Superior temporal gyrus (tissue), 1 donor: Measurements from ENCODE around the gene ADGRB3.
"Not testable (repeated sequence)": the region's sequence is repeated elsewhere in the genome, so short reads cannot be mapped to it uniquely, and the experiment has no call there.

Source experiments
- DNase-seq: peaks from one replicate; pipeline ENCODE4 v3.0.0-alpha.2; 2016; ENCODE audit errors: extremely low spot score

ADGRB3 gene

GRCh38 chr6:69121461-69122406 is 486.7 kb downstream of the ADGRB3 start:
- DNase-seq: not testable (repeated sequence)

- no peak for DNase-seq
These were observed 487.3 kb downstream of the ADGRB3 start for GRCh38 chr6:69122407-69122773.

DNA sequence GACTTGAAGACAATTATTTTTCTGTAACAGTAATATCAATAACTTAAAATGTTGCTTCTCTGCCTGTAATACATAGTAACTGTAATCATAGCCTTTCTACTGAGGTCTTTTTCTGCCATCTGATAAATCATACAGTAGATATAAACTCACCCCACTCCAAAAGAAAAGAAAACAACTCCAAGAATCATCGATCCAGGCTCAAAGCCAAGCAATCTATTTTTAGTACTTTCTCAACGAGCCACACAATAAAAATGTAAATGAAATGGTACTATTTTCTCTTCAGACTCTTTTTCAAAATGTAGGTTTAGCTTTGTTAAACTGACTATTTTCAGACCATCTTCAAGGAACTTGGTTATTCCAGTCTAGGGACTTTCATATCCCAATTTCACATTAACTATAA is 493.3 kb downstream of the ADGRB3 start:
- no peak for DNase-seq

DNA sequence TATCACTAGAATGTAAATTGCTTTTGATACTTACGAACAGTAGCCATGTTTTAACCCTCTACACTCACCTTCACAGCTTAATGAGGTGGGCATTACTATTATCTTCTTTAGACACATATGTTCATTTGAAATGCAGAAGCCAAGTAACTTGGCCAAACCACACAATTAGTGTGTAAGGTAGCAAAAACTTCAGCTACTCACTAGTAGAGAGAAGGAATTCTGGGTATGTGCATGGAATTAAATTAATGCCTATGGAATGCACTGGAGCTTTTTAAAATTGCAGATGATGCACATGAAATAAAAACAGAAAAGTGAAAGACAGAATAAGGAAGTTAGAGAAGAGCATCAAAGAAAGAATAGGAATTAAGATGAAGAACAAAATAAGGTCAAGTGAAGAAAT is 494.0 kb downstream of the ADGRB3 start:
- DNase-seq: no peak

- DNase-seq: no peak
These were observed 500.8 kb downstream of the ADGRB3 start for GRCh38 chr6:69135927-69136326.

DNA sequence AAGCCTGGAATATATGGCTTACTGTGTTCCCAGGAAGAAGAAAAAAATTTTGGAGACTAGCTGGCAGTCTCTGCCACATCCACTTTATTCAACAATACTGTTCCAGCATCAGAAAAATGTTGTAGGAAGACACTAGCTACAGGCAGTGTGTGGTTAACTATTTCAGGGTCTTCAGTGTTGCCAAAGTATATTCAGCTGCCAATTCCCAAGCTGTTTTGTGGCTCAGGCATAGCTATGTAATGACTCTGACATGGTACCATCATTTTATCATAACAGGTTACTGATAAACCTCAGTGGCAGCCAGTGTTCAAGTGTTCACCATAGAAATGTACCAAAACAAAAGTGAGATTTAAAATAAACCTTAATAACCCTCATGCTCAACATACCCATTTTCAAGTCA is 503.1 kb downstream of the ADGRB3 start:
- no peak for DNase-seq

- DNase-seq: no peak
These were observed 503.9 kb downstream of the ADGRB3 start for GRCh38 chr6:69138893-69139494.

- no peak for DNase-seq
These were observed 510.0 kb downstream of the ADGRB3 start for GRCh38 chr6:69145062-69145461.

DNA sequence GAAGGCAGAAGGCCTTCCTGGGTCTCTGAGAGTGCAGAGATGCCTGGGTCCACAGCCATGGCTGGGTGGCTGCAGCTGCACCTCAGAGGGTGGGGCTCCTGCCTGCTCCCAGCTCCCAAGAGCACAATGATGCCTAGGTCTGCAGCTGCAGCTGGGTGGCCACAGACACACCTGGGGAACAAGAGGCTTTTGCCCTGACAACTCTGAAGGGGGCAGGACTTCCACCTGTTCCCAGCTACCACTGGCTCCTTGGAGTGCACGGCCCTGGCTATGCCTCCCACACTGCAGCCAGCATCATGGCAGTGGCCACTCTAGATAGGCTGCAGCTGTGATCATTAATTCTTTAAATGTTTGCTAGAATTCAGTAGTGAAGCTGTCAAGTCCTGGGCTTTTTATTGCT is 511.3 kb downstream of the ADGRB3 start:
- DNase-seq: no peak

- DNase-seq: no peak
These were observed 520.4 kb downstream of the ADGRB3 start for GRCh38 chr6:69155467-69155866.

DNA sequence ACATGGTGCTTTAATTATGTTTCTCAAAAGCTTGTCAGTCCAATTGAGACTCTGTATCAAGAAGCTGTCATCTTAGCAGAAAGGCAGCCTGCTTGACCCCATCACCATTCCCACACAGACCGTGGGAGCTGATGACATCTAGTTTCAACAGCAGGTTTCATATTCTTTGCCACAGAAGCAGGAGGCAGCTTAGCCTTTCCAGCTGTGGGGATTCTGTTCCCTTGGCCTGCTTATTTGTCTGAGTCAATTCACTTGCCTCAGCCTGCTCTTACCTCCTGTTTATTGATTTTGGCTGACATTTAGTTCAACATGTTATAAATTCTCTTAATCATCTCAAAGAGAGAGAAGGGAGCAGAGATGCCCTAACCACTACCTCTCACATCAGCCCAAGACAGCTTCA is 527.7 kb downstream of the ADGRB3 start:
- DNase-seq: no peak

- DNase-seq: no peak
These were observed 529.6 kb downstream of the ADGRB3 start for GRCh38 chr6:69164564-69165229.

DNA sequence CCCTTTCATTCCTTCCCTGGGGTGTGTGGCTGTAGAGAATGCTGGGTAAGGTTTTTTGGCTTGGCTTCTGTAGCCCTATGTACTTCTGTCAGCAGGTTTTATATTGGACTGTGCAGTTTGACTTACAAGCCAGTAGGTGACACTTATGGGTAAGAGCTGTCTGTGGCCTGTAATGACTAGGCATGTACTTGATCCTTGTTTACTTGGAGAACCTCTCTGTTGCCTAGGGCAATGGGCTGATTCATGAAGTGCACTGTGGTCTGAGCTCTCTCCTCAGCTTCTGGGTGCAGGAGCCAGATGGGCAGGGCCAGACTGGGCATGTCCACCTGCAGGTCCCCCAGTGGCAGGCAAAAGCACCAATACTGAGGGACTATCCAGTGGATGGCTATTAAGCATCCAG is 544.6 kb downstream of the ADGRB3 start:
- DNase-seq: no peak

DNA sequence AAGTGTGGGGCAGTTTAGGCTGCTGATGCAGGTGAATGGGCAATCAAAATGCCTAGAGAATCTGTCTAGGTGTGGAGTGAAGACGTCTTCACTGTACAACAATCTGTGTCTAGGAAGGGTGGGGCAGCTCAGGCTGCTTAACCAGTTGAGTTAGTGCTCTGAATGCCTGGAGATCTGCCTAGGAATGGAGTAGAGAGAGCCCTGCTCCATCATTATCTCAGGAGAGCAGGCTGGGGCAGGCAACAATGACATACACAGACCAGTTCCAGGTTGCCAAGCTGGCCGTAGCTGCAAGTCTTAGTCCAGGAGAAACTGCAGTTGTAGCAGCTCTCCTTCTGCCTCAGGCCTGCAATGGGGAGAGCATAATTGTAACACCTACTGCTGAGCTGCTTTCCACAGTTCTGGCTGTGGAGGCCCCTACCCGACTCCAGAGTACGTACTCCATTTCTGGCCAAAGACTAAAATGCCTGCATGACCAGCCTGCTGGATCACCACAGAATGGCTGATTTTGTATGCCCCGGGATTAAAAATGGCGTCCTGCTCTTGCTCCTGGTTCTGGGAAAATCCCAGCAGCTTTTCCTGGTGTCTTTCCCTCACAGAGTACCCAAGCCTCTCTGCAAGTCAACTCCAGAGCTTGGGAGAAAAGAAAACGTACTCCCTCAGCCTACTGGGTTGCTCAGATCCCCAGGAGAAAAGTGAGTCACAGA is 545.4 kb downstream of the ADGRB3 start:
- DNase-seq: no peak

- no peak for DNase-seq
These were observed 546.9 kb downstream of the ADGRB3 start for GRCh38 chr6:69181964-69182363.

GRCh38 chr6:69185276-69185675 is 550.2 kb downstream of the ADGRB3 start:
- DNase-seq: no peak

DNA sequence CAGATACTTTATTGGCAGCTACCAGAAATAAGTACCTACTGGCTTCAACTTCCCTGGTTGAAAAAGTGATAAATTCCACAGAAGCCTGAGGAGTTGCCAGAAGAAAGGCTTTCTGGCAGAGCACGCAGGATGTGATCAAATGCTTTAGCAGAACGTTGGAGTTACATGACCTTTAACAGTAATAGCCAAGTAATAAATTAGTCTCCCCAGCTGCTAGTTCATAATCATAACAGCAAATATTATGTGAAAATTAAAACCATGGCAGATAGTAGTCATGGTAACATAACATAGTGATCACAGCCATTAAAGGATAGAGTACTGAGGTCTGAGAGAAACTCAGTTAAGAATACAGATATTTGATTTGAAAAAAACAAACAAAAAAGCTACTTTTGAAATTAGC is 567.7 kb downstream of the ADGRB3 start:
- DNase-seq: no peak

GRCh38 chr6:69216127-69216526 is 581.0 kb downstream of the ADGRB3 start:
- DNase-seq: no peak

- DNase-seq: no peak
These were observed 582.3 kb downstream of the ADGRB3 start for GRCh38 chr6:69217343-69217742.

DNA sequence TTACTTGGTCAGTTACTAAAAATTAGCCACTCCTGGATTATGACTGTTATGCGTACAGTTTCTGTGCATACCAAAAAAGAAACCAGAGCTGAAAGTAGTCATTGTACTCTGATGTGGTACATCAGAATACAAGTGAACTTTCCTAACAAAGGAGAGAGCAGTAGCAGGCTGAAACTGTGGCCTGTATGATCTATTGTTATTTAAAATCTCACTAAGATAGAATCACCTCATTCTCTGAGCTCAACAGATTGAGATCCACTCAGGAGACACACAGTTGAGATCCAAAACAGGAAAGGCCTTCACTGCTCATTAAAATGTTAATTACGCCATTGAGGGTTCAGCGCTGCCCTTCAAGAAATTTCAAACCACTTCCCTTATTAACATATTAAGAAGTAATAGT is 585.3 kb downstream of the ADGRB3 start:
- DNase-seq: no peak

GRCh38 chr6:69232008-69232407 is 596.9 kb downstream of the ADGRB3 start:
- DNase-seq: no peak

- DNase-seq: no peak
These were observed 597.4 kb downstream of the ADGRB3 start for GRCh38 chr6:69232496-69232895.
